CD1c-positive myeloid dendritic cell (primary cell): Measurements from ENCODE around the gene MYPOP.
"Not testable (repeated sequence)": the region's sequence is repeated elsewhere in the genome, so short reads cannot be mapped to it uniquely, and the experiment has no call there.

Experiments
- DNase-seq: peaks from one replicate; pipeline ENCODE4 v3.0.0-alpha.2; 2016; ENCODE audit errors: extremely low spot score

The MYPOP gene

DNA sequence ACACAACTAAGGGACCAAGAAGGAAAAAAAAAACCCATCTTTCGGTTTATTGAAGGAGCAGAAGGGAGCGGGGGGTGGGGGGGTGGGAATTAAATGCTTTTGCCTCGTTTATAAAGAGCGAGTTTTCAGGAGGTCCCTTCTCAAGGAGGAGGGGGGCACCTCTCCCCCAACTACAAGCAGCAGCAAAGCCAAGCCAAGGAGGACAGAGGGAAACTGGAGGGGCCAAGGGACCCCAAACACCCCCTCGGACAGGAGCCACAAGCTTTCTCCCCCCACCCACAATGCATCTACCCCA, 18.9 kb downstream of the MYPOP start:
- no peak for DNase-seq

DNA sequence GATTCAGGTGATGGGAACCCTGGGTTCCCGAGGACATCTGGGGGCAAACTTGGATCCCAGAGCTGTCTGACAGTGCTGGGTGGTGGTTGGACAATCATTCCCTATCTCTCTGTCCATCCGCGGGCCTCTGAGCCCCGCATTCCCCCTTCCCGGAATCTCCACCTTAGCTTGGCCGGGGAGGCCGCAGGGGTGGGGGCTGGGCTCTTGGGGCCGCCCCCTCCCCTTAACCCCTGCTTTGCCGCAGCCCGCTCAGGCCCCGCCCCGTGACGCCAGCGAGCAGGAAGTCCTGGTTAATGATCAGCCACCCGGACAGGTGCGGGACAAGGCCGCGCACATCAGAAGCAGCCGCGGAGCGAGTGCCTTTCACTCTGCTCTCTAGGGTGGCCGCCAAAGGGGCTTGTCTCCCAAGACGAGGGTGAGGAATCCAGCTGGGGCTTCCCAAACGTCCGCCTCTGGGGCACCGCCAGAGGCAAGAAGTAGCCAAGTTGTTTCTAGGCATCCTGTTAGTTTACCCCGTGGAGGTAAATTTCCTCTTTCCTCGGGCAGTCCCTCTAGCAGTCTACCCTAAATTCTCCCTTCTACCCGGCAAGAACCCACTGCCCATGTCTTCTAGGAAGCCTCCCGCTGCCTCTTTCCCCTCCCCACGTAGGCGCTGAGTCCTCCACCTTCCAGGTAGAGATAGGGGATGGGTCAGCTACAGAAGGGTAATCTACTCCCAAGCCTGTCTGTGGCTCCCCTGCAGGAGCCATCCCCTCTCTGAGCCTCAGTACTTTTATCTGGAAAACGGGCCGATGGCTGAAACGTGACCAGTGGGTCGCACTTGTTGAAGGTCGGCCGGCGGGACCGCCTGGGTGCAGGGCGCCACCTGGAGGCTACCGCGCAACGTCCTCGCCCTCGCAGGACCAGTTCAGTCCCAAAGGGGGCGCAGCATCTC, 19.5 kb downstream of the MYPOP start:
- DNase-seq, result peak; percentile 91

DNA sequence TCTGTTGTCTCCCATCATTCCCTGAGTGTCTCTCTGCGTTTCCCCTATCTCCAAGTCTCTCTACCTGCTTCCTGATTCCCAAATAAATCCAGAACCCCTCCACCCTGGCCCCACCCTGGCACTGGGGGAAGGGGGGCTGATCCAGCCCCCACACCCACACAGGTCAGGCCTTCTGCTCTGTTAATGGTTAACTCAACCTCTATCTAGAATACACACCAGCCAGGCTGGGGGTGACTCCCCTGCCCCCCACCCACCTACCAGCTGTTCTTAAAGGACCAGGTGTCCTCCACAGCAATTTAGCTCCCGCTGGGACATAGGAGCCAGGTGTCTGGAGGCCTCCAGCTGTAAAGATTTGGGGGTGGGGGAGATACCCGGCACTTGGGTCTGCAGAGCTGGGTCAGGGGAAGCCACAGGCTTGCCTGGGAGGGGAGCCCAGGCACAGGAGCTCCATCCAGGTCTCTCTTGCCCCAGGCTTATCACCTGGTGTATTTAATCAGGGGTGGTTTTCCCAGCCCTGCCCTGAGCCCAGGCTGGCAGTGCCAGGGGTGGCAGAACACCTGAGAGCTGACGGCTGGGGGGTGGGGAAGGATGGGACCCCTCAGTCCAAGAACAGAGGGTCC, 20.4 kb downstream of the MYPOP start:
- DNase-seq, result no peak

DNA sequence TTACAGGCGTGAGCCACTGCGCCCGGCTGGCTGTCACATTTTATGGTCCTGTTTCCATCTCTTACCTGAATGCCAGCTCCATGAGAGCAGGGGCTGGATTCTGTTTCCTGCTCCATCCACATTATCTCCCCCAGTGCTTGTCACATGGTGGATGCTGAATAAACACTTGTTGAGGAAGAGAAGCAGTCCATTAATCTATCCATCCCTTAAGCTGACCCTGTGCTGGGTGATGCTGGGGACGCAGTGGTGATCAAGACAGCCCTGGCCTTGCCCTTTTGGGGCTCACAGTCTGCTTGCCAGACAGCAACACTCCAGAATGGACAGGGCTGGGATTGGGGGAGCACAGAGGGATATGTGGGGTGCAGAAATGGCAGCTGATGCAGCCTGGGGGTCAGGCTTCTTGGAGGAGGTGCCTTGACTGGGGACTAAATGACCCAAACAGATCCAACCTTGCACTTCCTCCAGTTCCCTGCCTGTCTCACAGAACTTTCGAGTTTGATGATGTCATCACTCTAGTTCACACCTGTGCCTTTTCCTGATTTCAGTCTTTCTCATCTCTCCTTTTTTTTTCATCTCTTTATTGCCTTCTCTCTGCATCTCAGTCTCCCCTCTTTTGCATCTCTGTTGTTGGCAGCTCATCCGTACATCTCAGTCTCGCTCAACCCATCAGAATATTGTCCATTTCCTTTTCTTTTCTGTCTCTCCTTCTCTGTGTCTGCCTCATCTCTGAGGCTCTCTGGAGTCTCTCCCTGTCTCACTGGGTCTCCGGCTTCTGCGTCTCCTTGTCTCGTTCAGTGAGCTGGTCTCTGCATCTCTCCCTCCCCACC, 21.1 kb downstream of the MYPOP start:
- no peak for DNase-seq

DNA sequence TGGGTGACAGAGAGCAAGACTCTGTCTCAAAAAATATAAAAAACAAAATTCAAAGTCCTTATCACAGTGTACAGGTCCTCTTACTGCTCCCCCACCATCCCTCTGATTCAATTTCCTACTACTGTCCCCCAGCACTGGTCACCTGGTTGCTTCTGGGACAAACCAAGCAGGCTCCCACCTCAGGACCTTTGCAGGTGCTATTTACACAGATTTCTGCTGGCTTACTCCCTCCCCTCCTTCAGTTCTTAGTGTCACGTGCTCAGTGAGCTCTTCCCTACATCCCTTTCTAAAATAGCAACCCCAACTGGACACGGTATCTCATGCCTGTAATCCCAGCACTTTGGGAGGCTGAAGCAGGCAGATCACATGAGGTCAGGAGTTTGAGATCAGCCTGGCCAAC, 22.4 kb downstream of the MYPOP start:
- no peak for DNase-seq

DNA sequence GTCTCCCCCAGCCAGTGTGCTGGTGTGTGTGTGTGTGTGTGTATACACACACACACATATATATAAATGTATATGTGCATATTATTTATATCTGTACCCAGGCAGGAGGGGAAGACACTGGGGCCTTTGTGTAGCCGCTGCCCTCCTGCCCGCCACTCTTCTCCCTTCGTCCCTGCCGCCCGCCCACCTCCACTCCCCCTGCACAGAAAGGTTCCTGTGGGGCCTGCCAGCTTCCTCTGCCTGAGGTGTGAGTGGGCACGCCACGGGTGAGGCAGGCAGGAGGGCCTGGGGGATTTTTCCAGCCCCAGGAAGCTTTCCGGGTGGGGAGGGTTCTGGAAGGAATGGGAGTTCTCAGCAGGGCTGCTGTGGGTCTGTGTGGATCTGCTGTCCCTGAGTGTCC, 23.4 kb downstream of the MYPOP start:
- DNase-seq, result no peak

DNA sequence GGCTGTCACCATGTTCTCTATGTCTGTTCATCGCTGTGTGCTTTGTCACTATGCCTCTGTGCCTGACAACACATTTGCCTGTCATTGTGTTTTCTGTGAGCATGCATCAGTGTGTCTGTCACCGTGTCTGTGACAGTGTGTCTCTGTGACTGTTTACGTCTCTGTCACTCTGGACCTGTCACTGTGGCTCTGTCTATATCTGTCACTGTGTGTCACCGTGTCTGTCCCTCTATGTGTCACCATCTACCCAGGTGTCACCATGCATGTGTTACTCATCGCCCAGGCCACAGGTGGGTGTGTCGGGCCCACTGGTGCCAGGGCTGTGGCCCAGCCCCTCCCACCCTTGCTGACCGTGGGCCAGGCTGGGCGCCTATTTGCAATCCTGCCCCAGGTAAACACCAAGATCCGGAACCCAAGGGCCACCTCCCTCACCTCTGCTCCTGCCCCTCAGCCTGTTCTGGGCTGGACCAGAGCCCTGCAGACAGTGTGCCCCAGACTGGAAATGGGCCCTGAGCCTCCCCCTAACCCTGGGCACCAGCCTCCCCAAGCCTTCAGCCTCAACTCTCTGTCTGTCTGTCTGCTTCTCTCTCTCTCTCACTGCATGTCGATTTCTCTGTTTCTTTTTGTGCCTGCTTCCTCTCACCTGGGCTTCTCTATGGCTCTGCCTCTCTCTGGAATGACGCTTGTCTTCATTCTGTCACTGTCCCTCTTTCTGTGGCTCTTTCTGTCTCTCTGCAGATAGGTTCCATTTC, 24.2 kb downstream of the MYPOP start:
- DNase-seq, result no peak

DNA sequence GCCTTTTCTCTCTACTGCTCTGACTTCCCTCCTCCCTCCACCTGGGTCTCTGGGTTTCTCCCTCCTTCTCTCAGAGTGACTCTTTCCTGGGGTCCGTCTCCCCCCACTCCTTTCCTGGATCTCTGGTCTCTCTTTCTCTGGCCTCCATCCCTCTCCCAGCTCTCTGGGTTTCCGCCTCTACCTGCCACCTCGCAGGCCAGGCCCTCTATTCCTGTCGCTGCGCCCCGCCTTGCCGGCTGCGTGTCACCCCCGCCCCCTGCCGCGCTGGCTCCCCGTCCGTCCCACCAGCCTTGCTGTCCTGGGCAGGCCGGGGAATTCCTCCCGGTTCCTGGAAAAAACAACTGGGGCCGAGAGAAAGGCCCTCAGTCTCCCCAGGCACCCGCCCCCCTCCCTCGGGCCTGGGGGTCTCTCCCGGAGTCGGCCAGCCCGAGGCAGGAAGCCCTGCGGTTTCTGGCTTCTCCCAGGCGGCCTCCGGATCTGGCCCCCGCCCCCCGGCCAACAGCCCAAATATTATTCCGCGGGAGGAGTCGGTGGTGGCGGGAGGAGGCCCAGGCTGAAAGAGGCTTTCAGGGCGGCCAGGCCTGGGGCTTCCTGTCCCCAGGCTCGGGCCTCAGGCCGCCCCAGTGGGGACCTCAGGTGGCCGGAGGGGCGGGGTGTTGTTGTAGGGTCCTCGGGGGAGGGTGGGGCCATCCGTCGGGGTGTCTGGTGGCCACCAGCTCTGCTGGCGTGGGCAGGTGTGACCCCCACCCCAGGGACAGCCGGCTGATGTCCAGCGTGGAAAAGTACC, 25.8 kb downstream of the MYPOP start:
- DNase-seq, result no peak

DNA sequence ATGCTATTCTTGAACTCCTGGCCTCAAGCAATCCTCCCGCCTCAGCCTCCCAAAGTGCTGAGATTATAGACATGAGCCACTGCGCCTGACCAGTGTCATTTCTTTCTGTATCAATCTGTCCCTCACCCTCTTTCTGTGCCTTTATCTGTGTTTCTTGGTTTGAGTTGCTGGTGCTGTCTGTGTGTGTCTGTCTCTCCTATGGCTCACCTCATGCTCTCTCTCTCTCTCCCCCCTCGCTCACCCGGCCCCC, 26.3 kb downstream of the MYPOP start:
- DNase-seq, result no peak

DNA sequence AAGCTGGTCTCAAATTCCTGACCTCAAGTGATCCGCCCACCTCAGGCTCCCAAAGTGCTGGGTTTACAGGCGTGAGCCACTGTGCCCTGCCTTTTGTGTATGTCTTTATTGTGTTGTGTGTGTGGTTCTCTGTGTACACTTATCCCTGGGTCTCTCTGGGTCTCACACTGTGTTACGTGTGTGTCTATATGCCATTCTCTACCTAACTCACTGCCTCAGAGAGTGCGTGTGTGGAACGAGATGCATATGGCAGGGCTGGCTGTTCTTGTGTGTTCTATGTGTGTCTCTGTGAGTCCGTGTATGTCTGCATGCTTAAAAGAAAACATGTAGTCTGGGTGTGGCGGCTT, 27.8 kb downstream of the MYPOP start:
- no peak for DNase-seq

DNA sequence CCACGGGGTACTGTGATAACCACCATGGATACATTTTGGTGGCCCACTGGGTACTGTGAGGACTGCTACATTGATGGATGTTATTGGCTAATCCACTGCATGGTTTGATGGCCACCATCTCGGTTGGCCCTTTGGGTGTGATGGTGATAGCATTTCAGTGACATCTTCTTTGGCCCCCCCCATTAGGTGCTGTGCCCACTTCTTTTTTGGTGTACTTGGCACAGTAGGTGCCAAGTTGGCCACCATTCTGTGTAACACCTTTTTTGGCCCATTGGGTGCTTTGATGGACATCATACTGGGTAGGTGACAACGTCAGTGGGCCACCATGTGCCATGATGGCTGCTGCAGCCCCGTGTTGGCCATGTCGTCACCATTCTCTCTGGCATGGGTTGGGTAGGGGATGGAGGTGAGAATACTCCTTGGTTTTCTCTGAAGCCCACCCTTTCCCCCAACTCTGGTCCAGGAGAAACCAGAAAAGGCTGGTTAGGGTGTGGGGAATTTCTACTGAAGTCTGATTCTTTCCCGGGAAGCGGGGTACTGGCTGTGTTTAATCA, 29.1 kb downstream of the MYPOP start:
- no peak for DNase-seq

DNA sequence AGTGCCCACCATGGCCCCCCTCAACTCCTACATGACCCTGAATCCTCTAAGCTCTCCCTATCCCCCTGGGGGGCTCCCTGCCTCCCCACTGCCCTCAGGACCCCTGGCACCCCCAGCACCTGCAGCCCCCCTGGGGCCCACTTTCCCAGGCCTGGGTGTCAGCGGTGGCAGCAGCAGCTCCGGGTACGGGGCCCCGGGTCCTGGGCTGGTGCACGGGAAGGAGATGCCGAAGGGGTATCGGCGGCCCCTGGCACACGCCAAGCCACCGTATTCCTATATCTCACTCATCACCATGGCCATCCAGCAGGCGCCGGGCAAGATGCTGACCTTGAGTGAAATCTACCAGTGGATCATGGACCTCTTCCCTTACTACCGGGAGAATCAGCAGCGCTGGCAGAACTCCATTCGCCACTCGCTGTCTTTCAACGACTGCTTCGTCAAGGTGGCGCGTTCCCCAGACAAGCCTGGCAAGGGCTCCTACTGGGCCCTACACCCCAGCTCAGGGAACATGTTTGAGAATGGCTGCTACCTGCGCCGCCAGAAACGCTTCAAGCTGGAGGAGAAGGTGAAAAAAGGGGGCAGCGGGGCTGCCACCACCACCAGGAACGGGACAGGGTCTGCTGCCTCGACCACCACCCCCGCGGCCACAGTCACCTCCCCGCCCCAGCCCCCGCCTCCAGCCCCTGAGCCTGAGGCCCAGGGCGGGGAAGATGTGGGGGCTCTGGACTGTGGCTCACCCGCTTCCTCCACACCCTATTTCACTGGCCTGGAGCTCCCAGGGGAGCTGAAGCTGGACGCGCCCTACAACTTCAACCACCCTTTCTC, 30.1 kb downstream of the MYPOP start:
- DNase-seq, result no peak

DNA sequence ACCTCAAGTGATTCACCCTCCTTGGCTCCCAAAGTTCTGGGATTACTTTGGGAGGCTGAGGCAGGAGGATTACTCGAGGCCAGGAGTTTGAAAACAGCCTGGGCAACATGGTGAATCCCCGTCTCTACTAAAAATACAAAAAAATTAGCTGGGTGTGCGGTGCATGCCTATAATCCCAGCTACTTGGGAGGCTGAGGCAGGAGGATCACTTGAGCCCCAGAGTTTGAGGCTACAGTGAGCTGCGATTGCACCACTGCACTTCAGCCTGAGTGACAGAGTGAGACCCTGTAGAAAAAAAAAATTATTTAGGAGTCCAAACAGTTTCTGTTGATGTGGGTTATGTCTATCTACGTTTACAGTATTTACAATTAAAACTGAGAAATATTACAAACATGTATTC, 31.6 kb downstream of the MYPOP start:
- DNase-seq, result no peak

DNA sequence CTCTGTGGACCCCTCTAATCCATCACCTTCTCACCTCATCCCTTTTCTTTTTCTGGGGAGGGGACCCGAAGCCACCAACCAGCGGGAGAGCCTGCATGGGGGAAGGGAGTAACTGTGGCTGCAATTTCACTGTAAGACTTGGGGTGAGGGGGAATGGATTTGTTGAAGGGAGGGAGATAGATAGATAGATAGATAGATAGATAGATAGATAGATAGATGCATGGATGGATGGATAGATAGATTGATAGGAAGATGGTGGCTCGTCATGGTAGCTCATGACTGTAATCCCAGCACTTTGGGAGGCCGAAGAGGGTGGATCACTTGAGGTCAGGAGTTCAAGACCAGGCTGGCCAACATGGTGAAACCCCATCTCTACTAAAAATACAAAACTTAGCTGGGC, 35.2 kb downstream of the MYPOP start:
- not testable (repeated sequence) for DNase-seq

DNA sequence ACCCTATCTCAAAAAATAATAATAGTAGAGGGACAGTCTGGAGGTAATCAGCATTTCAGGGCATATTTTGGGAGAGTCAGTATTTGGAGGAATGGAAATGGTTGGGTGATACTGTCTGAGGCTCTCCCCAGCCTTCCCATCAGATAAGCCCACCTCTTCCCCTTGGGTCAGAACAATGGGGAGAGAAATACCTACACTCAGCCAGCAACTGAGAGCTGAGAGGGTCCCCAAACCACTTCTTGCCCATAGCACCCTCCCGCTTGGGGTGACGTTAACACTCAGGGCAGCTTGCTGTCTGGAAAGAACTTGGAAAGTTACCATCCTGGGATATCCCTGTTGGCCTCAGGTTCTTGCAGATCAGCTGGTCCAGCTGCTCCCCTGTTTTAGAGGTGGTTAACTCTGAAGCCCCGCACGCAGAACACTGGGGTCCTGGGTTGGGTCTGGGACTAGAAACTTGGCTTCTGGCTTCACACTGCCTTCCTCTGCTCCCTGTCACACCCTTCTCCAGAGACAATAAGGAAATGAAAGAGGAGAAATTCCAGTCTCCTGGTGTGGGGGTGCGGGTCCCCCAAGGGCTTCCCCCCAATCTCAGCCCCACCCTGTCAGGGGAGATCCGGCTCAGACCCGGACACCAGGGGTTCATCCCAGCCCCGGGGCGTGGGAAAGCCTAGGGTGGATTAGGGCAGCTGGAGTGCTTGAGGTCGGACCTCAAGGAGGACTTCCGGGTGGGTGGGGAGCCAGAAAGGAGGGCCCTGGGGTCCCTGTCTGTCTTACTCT, 35.8 kb downstream of the MYPOP start:
- no peak for DNase-seq

DNA sequence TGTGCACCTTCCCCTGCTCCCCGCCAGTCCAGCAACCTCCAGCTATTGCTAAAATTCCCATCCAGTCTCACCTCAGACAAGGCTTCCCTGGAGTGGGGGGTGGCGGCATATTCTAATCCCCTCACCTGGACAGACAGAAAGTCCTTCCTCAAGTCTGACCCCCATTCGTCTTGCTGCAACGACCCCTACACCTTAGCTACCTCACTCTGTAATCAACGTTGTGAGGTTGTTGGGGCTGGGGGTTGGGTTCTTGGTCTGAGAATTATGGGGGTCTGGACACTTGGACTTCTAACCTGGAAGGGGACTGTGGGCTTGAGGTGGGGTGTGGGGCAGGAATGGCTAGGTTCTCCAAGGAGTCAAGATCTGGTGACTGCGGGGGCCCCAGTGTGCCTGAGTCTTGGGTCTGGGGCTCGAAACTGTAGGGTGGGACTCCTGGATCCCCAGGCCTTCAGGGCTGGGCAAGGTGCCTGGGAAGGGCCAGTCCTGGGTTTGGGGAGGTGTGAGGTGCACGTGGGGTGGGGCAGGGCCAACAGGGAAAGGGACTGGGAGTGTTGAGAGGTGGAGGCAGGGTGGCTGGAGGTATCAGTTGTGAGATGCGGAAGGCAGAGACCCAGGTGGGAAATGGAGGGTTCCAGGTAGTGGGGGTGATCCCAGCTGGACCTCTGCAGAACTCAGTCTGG, 37.0 kb downstream of the MYPOP start:
- DNase-seq, result no peak

DNA sequence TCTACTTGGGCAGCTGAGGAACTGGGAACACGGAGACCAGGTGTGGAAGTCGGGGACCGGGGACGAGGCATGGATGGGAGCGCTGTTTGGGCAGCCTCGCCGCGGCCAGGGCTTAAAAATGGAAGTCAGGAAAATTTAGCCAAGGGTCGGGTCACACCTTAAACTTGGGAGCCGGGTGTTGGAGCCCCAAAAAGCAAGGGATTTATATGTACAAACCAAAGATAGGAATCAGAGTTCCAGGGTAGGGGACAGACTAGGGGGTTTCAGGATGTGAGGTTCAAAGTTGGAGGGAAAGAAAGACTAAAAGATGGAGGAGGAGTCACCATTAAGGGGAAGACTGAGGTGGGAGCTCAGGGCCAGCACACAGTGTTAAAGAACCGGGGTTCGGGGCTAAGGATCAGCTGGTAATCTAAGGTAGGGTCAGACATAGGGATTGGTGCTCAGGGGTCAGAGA, 37.8 kb downstream of the MYPOP start:
- DNase-seq, result no peak

DNA sequence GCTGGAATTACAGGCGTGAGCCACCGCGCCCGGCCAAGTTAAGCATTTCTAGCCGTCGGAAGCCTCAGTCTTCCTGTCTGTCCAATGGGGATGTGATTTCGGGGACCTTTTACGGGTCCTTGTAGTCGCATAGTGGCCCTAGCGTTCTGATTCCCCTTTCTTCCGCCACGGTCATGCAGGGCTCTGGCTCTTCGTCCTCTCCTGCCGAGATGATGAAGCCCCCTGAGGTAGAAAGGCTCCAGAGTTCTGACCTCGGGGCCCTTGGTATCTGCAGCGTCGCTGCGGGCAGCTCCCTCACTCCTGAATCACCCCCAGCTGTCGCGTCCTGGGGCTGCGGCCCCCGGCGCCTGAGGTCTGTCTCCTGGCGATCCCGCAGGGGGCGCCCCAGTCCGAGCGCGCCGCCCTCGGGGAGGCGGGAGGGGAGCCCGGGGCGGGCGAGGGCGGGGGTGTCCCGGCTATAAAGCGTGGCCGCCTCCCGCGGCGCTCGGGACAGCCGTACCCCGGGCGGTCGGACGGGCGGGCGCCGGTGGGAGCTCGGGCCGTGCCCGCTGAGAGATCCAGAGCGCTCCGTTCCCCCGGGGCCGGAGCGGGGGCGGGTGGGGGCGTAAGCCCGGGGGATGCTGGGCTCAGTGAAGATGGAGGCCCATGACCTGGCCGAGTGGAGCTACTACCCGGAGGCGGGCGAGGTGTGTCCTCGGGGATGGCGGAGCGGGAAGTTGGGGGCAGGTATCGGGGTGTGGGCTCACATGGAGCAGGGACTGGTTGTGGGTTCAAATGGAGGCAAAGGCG, 38.4 kb downstream of the MYPOP start, which contains the start of gene FOXA3:
TSS of gene FOXA3 (plus strand) at position 487 of the 789 bp plus-strand sequence. CDS start at position 618, 131 bp downstream.
- peak; percentile 66 for DNase-seq
